Stimulated activated naive CD8-positive, alpha-beta T cell treated with anti-CD3 and anti-CD28 coated beads, Interleukin-15, amount 100 ng/mL, for 72 hours (primary cell): Measurements from ENCODE around the gene SLC6A11.
A peak's percentile ranks its signal among the peaks of the same experiment; 100 is the strongest.

Source experiments
- ATAC-seq: fragments of 150-1000 bp; cut with Tn5 transposase; 2 replicates; pipeline ENCODE4 v1.10.0; 2021; ENCODE audit warnings: mild to moderate bottlenecking, moderate library complexity
- DNase-seq, 2 donors: peaks; one replicate each; pipeline ENCODE4 v3.0.0; 2021 to 2022
- H3K27ac Mint-ChIP-seq, 2 donors: one replicate each; pipeline ENCODE4 v1.8.0; 2022; ENCODE audit warnings: mild to moderate bottlenecking in 2 of 2, mixed read lengths in 2 of 2, moderate library complexity in 2 of 2
- H3K27me3 Mint-ChIP-seq: one replicate; pipeline ENCODE4 v1.8.0; 2022; ENCODE audit warnings: mixed read lengths
- H3K4me1 Mint-ChIP-seq: one replicate; pipeline ENCODE4 v1.8.0; 2022; ENCODE audit warnings: mild to moderate bottlenecking, mixed read lengths
- H3K4me3 Mint-ChIP-seq, 2 donors: one replicate each; pipeline ENCODE4 v1.8.0; 2022; ENCODE audit warnings: mild to moderate bottlenecking in 2 of 2, mixed read lengths in 2 of 2, moderate library complexity in 1 of 2
- H3K9me3 Mint-ChIP-seq, 2 donors: one replicate each; pipeline ENCODE4 v1.8.0; 2022; ENCODE audit warnings: mixed read lengths in 2 of 2

The SLC6A11 gene

DNA sequence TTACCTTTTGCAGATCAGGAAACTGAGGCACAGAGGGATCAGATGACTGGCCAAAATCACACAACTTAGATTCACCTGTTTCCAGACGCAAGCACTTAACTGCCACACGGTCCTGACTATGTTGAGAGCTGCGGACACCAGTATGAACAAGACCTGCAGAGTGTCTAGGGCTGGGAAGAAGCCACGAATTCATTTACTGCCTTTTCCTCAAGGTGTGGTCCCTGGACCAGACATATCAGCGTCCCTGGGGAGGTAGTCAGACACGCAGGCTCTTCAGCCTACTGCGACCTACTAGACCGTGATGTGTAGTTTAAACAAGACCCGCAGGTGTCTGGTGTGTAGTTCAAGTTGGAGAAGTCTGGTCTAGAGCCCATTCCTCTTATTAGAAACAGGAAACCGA lies 541 bp upstream of the SLC6A11 start:
- no peak overlapping the region for H3K4me3 Mint-ChIP-seq
- H3K27me3 Mint-ChIP-seq: peaks cover 63% of the 10 kb centered on the region
- no peaks in the 10 kb centered on the region for H3K4me1 Mint-ChIP-seq
- ATAC-seq (no peak), DNase-seq (no peak)
- no peak overlapping the region for H3K27ac Mint-ChIP-seq
- no peaks in the 10 kb centered on the region for H3K9me3 Mint-ChIP-seq

DNA sequence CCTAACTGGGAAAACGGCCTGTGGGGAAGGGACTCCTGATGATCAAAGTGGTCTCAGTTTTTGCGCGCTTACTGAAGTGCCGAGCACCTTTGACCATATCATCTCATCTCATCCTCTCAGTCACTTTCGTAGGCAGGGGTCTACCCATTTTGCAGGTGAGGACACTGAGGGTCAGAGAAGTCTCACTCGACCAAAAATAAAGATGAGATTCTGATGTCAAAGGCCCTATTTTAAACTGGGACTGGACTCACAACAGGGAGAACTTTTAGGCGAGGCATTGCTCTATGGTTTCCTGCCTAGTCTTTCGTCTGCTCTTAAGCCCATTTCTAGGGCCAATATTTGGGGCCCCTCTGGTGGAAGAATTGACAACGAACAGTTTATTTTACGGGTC lies 830 bp downstream of the SLC6A11 start:
- no peak for DNase-seq
- Mint-ChIP-seq H3K9me3 (no peaks in the 10 kb centered on the region), H3K4me3 (no peak overlapping the region), H3K27ac (no peak overlapping the region), H3K4me1 (no peaks in the 10 kb centered on the region), H3K27me3 (peaks cover 56% of the 10 kb centered on the region)
- ATAC-seq: no peak

DNA sequence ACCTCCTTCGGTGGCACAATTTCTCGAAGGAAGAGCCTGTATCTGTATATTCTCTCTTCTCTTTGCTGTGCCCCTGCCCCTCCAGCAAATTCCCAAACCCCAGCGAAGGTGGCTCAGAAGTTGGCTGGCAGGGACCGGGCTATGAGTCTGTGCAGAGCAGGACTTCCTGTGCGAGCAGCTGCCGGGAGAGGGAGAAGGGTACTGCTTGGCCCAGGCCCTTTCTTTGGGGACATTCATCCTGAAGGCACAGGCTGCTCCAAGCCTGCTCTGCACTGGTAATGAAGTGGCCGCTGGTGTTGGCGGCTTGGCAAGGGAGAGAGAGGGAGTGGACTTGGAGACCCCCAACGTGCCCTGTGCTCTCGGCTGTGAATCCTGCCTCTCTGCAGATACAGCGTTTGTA lies 1.5 kb downstream of the SLC6A11 start:
- H3K4me1 Mint-ChIP-seq: no peaks in the 10 kb centered on the region
- H3K4me3 Mint-ChIP-seq: no peak overlapping the region
- DNase-seq (no peak), ATAC-seq (no peak)
- no peak overlapping the region for H3K27ac Mint-ChIP-seq
- peaks cover 61% of the 10 kb centered on the region for H3K27me3 Mint-ChIP-seq
- no peaks in the 10 kb centered on the region for H3K9me3 Mint-ChIP-seq

DNA sequence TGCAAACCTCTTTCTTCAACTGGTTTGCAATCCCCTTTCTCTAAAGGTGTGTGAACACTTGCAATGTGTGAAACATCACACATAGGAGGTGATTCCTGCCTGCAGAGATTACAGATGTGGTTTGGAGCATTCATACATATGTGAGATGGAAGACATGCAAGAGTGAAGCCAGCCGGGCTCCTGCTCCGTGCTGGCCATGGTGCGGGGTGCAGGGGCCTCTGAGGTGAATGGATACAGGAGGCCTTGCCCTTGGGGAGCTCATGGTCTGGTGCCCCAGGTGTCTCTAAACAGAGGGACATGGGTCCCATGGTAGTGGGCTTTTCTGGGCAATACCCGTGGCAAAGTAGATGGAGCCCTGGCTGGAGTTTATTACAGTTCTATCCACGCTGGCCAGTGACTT lies 6.0 kb downstream of the SLC6A11 start:
- DNase-seq (no peak), ATAC-seq (no peak)
- peaks cover 31% of the 10 kb centered on the region for H3K27me3 Mint-ChIP-seq
- H3K27ac Mint-ChIP-seq: no peak overlapping the region
- H3K4me1 Mint-ChIP-seq: no peaks in the 10 kb centered on the region
- no peak overlapping the region for H3K4me3 Mint-ChIP-seq
- no peaks in the 10 kb centered on the region for H3K9me3 Mint-ChIP-seq

DNA sequence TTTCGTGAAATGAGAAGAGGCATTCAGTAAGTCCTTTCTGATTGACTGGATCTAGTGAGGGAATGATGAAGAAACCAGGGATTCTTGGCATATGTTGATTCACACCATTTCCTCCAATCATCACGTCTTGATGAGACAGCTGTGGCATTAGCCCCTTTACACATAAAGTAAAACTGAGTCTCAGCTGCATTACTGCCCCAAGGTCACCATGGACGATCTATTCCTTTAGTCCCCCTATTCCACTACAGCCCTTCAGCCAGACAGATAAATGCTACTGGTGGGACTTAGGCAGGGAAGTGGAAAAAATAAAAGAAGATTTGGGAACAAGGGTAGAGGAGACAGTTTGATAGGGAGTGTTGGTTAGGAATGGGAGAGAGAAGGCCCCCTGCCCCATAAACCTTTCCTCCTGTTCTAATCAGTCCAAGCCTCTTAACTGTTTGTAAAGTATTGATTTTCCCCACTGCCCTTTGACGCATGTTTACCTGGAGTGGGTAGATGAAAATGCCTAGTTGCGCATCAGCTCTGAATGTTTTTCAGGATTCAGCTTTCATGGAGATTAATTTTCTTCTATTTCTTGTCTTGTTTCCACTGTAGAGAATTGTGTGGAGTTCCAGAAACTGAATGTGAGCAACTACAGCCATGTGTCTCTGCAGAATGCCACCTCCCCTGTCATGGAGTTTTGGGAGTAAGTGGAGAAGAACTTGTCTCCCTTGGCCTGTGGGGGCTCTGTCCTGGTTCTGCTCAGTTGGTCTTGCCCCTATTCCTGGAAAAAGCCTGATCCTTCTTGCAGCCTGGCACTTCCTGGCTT lies 6.9 kb downstream of the SLC6A11 start:
- Mint-ChIP-seq H3K27ac (no peak overlapping the region), H3K4me1 (no peaks in the 10 kb centered on the region), H3K27me3 (peaks cover 23% of the 10 kb centered on the region), H3K4me3 (no peak overlapping the region), H3K9me3 (no peaks in the 10 kb centered on the region)
- ATAC-seq: no peak
- DNase-seq: no peak

DNA sequence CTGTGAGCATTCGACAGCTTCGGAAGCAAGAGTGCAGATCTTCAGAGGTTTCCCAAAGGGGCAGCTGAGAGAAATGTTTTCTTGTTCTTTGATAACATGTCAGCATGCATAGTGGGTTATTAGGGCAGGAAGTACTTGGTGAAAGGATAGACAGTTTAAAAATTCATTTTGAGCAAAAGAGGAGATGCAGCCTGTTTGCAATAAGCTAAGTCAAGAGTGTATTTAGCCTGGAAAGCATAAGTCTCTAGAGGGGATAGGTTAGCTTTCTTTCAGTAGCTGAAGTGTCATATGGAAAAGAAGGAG lies 7.4 kb downstream of the SLC6A11 start:
- Mint-ChIP-seq H3K27me3 (peaks cover 23% of the 10 kb centered on the region), H3K27ac (no peak overlapping the region), H3K4me3 (no peak overlapping the region), H3K4me1 (no peaks in the 10 kb centered on the region), H3K9me3 (no peaks in the 10 kb centered on the region)
- no peak for ATAC-seq
- DNase-seq: no peak

DNA sequence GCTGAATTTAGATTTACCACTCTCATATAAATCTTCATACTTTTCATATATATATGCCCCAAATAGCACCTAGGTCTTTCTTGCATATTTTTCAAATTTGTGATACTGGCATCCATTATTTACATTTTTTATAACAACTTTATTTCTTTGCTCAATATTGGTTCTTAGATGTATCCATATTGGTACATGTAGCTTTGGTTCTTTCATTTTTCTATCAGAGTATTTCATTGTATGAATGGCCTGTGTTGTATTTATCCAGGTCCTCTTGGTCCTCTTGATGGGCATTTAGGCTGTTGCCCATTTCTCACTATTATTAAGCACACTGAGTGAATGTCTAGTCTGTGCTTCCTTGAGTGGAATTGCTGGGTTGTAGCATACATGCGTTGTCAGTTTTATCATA lies 8.4 kb downstream of the SLC6A11 start:
- H3K4me3 Mint-ChIP-seq: no peak overlapping the region
- no peak for DNase-seq
- ATAC-seq: no peak
- no peaks in the 10 kb centered on the region for H3K4me1 Mint-ChIP-seq
- H3K27me3 Mint-ChIP-seq: peaks cover 13% of the 10 kb centered on the region
- H3K9me3 Mint-ChIP-seq: no peaks in the 10 kb centered on the region
- no peak overlapping the region for H3K27ac Mint-ChIP-seq

DNA sequence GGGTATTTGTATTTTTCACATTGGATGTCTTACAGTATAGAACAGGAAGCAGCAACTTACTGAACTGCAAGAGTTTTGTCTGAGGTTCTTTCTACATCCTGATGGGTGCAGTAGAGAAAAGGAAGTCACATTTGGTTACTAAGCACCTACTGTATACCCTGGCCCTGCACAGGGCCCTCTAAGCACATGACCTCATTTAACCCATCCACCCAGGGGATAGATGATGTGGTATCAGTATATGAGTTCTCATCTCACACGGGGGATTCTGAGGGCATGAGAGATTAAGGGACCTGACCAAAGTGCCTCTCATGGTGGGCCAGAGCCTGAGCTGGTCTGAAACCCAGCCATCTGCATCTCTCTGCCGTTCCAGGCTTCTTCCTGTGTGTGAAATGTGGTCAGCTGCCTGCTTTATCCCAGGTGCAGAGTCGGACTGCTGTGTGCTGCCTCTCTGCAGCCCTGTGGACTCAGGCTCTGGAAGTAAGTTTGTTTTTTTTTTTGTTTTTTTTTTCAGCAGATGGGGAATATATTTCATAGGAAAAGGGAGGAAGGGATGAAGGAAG lies 17.9 kb downstream of the SLC6A11 start:
- H3K4me1 Mint-ChIP-seq: no peaks in the 10 kb centered on the region
- DNase-seq (no peak), ATAC-seq (no peak)
- H3K9me3 Mint-ChIP-seq: no peaks in the 10 kb centered on the region
- no peak overlapping the region for H3K27ac Mint-ChIP-seq
- peaks cover 8% of the 10 kb centered on the region for H3K27me3 Mint-ChIP-seq
- no peak overlapping the region for H3K4me3 Mint-ChIP-seq

DNA sequence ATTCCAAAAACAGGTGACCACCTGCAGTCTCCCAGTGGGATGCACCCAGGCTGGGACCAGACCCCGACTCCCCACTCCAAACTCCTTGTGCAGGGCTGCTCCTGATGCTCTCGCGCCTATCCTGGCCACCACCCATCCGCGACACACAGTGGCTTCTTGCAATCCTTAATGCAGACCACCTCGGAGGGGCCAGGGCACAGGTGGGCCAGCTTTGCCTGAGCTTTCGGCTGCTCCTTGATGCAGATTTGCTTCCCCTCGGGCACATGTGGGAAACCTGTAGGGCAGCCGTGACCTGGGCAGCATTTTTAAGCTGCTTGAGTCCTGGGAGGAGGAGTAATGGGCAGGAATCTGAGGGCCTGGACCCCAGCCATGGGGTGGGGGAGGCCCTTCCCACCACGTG lies 18.9 kb downstream of the SLC6A11 start:
- Mint-ChIP-seq H3K9me3 (no peaks in the 10 kb centered on the region), H3K27ac (no peak overlapping the region), H3K27me3 (peaks cover 11% of the 10 kb centered on the region), H3K4me1 (no peaks in the 10 kb centered on the region), H3K4me3 (no peak overlapping the region)
- DNase-seq (no peak), ATAC-seq (no peak)

DNA sequence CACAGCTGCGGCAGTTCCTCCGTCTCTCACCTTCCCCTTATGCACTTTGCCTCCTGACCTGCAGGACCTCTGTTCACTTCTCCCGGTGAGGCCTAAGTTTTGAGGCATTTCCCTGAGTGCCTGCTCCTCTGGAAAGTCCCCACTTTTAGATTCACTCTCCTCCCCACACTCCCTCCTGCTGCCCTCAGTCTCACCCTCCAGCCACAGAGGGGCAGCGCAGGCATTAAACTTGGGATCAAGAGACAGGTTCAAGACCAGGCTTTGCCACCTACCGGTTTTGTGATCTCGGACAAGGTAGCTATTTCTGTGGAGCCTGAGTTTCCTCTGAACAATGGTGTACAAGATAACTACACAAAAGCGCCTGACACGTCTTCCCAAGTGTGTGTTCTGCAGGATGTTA lies 19.4 kb downstream of the SLC6A11 start:
- ATAC-seq (no peak), DNase-seq (no peak)
- Mint-ChIP-seq H3K4me1 (no peaks in the 10 kb centered on the region), H3K27ac (peak overlapping the region in 1 of 2 donors; percentile 27), H3K4me3 (no peak overlapping the region), H3K9me3 (no peaks in the 10 kb centered on the region), H3K27me3 (peaks cover 16% of the 10 kb centered on the region)

DNA sequence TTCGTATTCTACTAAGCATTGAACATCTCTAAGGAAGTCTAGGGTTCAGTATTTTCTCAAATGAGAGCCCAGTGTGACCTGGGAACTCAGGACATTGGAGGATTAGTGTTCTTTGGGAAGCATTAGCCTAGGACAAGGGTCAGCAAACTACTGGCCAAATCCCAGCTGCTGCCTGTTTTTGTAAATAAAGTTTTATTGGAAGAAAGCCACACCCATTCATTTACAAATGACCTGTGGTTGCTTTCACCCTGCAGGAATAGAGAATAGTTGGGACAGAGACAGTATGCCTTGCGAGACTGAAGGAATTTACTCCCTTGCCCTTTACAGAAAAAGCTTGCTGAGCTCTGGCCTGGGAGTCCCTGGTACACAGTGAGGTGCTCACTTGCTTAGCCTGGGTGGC lies 20.6 kb downstream of the SLC6A11 start:
- Mint-ChIP-seq H3K9me3 (no peaks in the 10 kb centered on the region), H3K27me3 (peaks cover 18% of the 10 kb centered on the region), H3K4me3 (no peak overlapping the region), H3K27ac (no peak overlapping the region), H3K4me1 (no peaks in the 10 kb centered on the region)
- ATAC-seq (no peak), DNase-seq (no peak)

DNA sequence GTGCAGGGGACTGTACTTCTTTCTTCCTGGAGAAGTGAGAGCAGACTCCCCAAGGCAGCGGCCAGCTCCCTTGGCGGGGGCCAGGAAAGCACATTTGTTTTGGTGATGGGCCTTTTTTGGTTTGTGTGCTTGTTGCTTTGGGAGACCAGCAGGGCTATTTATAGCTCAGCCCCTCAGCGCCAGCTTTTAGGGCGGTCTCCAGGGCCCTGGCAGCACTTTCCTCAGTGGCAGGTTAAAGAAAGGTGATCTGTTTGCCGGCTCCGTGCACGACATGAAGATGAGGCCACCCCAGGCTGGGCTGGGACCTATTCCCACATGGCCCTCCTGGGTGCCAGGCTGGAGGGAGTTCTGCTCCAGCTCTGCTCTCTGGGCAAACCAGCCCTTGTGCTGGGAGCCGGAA lies 21.8 kb downstream of the SLC6A11 start:
- no peak overlapping the region for H3K4me3 Mint-ChIP-seq
- H3K4me1 Mint-ChIP-seq: no peaks in the 10 kb centered on the region
- peaks cover 19% of the 10 kb centered on the region for H3K27me3 Mint-ChIP-seq

DNA sequence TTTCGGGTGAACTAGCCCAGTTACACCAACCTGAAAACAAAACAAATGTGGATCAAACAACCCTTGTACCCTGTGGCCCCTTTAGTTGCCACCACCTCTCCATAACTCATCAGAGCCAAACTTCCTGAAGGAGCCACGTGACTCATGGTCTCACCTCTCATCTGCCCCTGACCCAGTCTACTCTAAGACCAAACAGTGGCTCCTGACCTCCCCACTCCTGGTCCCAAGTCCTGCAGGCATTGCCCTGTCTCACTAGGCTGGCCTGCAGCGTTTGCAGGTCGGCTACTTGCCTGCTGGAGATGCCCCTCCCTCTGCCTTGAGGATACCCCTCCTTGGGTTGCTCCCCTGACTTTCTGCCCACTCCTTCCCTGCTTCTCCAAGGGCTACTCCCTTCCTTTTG lies 23.1 kb downstream of the SLC6A11 start:
- no peak for ATAC-seq
- peaks cover 22% of the 10 kb centered on the region for H3K27me3 Mint-ChIP-seq
- no peak overlapping the region for H3K27ac Mint-ChIP-seq
- peaks cover 0 to 5% of the 10 kb centered on the region in 2 donors for H3K9me3 Mint-ChIP-seq
- DNase-seq: no peak
- H3K4me3 Mint-ChIP-seq: no peak overlapping the region
- no peaks in the 10 kb centered on the region for H3K4me1 Mint-ChIP-seq

More for the DNA sequence above, 21.8 kb downstream of the SLC6A11 start:
- no peaks in the 10 kb centered on the region for H3K9me3 Mint-ChIP-seq
- no peak for DNase-seq
- no peak for ATAC-seq
- no peak overlapping the region for H3K27ac Mint-ChIP-seq

DNA sequence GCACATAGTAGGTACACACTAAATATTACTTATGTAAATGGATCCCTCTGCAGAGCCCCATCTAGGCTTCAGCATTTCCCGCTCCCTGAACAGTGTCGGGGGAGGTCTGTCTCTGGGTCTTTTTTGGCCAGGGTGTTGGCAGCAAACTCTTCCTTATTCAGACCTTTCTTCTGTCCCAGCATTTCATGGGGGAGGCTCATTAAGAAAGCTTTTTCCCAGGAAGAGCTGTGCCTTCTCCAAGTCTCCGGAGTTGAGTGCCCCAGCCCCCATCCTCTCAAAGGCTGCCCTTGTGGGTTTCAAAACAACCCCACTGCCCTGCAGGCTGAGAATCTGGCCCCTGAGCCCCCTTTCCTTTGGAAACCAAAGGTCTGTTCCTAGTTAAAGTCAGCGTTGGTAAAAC lies 25.1 kb downstream of the SLC6A11 start:
- ATAC-seq (no peak), DNase-seq (no peak)
- peaks cover 0 to 5% of the 10 kb centered on the region in 2 donors for H3K9me3 Mint-ChIP-seq
- peaks cover 36% of the 10 kb centered on the region for H3K27me3 Mint-ChIP-seq
- H3K27ac Mint-ChIP-seq: no peak overlapping the region
- no peak overlapping the region for H3K4me3 Mint-ChIP-seq
- no peaks in the 10 kb centered on the region for H3K4me1 Mint-ChIP-seq

DNA sequence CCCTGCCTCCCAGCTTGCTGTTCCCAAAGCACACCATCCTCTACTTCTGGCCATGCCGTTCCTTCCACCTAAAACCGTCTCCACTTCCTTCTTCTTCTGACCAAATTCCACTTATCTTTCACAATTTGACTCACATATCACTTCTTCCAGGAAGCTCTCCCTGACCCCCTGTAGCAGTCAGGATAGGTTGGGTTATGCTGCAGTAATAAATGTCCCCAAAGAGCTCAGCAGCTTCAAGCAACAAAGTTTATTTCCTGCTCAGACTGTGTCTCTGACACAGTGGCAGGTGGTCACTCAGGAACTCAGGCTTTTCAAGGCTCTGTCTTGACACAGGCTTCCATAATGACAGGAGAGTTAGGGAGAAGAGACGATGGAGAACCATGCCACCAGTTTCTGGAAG lies 27.4 kb downstream of the SLC6A11 start:
- Mint-ChIP-seq H3K4me1 (no peaks in the 10 kb centered on the region), H3K27me3 (peaks cover 52% of the 10 kb centered on the region)
- no peak for ATAC-seq

DNA sequence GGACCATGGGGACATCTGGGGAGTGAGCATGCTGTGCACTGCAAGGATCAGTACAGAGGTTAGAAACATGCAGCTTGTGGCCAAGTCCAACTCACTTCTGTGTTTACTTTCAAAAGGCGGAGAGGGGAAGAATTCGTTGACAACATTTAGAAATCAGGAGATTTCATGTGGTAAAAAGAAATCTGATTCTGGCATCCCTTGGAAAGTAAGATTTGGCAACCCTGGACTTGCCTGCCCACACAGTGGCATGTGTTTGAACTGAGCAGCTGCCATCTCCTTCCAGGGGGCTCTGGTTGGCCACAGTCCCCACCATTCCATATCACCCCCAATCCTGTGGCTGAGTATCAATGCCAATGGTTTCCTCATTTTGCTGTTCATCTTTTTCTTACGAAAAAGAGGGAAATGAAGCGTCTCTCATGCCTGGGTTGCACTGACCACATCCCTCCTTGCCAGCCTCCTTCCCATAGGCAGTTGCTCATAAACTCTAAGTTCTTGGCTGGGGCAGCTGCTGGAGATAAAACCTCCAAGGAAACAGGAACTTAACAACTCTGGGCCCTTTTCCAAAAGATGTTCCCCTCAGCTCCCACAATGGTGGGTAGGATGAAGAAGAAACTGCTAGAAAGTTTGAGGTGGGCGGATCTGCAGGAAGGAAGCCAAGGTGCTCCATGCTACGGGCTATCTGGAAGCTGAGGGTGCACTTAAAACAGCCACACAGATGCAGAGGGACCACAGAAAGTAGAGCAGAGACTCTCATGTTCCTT lies 29.2 kb downstream of the SLC6A11 start:
- Mint-ChIP-seq H3K27ac (no peak overlapping the region), H3K4me3 (no peak overlapping the region), H3K4me1 (no peaks in the 10 kb centered on the region), H3K9me3 (peaks cover 0 to 5% of the 10 kb centered on the region in 2 donors), H3K27me3 (peaks cover 49% of the 10 kb centered on the region)
- no peak for DNase-seq
- no peak for ATAC-seq

More for the DNA sequence above, 27.4 kb downstream of the SLC6A11 start:
- Mint-ChIP-seq H3K4me3 (no peak overlapping the region), H3K27ac (no peak overlapping the region), H3K9me3 (peaks cover 0 to 5% of the 10 kb centered on the region in 2 donors)
- DNase-seq: no peak
